SK-MEL-5 (cell line): ENCODE data around the gene PRKD3. TPM values are rescaled to one million over a fixed set of nuclear protein-coding genes. Genes with fewer than 3 reads are reported as not detected.

Source experiments
- DNase-seq: peaks from one replicate; pipeline ENCODE4 v3.0.0-alpha.2; 2016; ENCODE audit warnings: low read depth, low spot score
- in situ Hi-C: cut with HindIII; loops from 2 replicates; pipeline ENCODE4 v1.10.0; 2016; ENCODE audit warnings: low sequenced_read_pairs, high pct_unique_total_duplicates, low pct_unique_long_range_greater_than_20kb
- total RNA-seq: library from RNA; depleted of rRNA; stranded (reverse); fragments of >200 nt; shearing (Covaris generic); gene quantifications from 2 replicates; pipeline ENCODE4 v1.2.3, GENCODE V29; 2014

The PRKD3 gene
- total RNA-seq, 1 experiment from 2014 or later, result 440 TPM

DNA sequence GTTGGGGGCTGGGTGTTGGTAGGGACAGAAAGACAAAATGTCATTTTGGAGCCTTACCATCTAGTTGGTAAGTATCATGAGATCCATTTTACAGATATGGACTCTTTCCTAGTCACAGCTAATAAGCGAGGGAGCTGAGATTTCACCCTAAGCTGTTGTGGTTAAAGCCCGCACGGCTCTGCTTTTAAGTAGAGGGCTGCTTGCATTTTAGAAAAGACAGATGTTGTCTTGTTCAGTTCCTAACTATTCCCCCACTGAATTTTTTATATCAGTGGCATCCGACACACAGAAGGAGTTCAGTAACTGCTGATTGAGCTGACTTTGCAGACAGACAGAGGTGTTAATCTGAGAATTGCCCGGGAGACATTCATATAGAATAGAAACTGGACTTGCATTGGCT is 23.5 kb upstream of the PRKD3 start:
- in situ Hi-C loops, result no loop called here
- no peak for DNase-seq

DNA sequence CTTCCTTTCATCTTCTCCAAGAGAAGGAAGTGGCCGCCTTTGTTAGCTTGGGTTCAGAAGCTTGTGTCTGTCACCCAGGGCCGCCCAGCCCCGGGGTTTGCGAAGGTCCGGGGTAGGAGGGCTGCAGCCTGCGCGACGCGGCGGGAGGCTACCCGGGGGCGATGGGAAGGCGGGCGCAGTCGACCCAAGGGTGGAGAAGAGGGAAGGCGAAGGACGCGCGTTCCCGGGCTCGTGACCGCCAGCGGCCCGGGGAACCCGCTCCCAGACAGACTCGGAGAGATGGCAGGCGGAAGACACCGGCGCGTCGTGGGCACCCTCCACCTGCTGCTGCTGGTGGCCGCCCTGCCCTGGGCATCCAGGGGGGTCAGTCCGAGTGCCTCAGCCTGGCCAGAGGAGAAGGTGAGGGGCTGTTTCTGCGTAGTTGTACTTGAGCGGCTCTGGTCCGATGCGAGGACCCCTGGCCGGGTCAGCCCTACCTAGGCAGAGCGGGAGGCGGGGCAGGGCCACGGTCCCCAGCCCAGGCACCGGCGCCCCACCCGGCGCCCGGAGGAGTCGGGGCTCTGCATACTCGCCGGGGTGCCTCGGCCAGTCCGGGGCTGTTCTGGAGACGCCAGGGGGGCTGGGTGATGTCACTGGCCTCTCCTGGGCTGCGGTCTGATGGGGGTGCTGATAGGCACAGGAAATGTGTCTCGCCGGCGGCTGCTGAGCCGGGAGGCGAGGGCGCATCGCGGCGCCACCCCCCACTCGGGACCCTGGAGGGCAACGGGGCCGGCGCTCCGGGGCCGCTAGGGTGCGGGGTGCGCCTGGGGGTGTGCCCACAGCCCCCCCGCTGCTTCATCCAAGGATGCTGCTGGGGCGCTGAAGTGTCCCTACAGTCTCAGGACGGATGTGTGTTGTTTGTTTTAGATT is 20.1 kb upstream of the PRKD3 start, which contains the start of gene QPCT:
Gene QPCT, plus strand, starts transcription at position 178 of the 909 bp plus-strand sequence. Its CDS starts 102 bp downstream, at position 280.
- in situ Hi-C loops, result no loop called here
- peak; percentile 81 for DNase-seq

DNA sequence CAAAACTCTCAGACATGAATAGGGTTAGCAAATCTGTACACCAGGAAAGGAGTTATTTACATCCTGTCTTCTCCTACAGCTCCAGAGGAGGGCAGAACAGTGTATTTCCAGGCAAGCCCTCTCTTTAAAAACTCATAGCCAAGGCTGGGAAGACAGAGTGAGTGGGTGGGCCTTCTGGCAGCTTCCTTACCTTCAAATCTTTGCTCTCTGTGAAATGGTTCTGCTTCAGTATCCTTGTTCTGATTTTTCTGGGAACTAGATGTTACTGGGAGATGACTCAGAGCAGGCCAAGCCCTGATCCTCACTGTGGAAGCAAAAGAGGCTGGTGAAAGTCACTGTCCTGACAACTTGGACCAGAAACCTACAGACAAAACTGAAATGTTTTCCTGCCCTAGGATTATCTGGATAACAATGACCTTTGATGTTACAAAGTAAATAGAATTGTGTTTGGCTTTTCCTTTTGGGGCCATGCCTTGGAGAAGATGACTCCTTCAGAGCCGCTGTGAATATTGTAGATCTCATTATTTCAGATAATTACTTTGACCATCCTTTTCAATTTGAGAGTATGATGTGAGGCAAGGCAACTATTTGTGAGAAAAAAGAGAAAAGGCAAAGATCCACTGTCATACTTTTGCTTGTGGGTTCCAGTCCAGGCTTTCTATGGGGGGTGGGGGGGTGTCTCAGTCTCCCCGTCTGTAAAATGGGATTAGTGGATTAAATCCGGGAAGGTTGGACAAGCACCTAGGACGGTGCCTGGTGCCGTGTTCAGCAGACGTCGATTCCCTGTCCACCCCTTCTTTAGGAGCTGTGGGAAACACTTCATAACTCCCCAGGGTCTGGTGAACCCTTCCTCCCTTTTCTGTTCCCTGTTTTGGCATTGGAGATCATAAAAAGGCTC is 19.2 kb upstream of the PRKD3 start:
- DNase-seq, result peak; percentile 90
- in situ Hi-C loops, result no loop called here

- DNase-seq, result peak; percentile 42
- in situ Hi-C loops, result no loop called here
Observed at GRCh38 chr2:37342591-37343220, 18.1 kb upstream of the PRKD3 start.

- in situ Hi-C loops, result no loop called here
- DNase-seq, result no peak
Observed at GRCh38 chr2:37340637-37341036, 16.0 kb upstream of the PRKD3 start.

DNA sequence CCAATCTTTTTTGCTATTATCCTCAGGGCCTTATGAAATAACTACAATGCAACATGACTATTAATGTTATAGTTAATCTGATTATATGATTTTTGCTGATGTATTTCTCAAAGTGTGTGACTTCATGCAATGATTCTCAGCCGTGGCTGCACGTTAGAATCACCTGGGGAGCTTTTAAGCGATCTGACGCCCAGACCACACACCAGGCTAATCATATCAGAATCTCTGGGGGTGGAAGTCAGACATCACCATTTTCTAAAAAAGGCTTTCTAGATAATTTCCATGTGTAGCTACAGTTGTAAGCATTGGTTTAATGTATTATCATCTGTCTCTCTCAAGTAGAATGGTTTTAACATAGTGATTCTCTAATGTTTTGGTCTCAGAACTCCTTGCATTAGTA is 14.3 kb upstream of the PRKD3 start:
- DNase-seq, result no peak
- in situ Hi-C loops, result no loop called here

GRCh38 chr2:37337620-37338280 is 13.1 kb upstream of the PRKD3 start:
- in situ Hi-C loops, result no loop called here
- peak; percentile 65 for DNase-seq

GRCh38 chr2:37335604-37336003 is 11.0 kb upstream of the PRKD3 start:
- in situ Hi-C loops, result no loop called here
- DNase-seq, result no peak

DNA sequence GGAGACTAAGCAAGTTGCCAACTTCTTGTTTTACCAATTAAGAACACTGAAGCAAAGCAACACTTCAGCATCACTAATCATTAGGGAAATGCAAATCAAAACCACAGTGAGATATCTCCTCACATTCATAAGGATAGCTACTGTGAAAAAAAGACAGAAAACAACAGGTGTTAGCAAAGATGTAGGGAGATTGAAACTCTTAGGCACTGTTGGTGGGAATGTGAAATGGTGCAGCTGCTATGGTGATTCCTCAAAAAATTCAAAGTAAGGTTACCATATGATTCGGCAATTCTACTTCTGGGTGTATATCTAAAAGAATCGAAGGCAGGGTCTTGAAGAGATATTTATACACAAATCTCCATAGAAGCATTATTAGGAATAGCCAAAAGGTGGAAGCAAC is 8.6 kb upstream of the PRKD3 start:
- DNase-seq, result no peak
- in situ Hi-C loops, result no loop called here

DNA sequence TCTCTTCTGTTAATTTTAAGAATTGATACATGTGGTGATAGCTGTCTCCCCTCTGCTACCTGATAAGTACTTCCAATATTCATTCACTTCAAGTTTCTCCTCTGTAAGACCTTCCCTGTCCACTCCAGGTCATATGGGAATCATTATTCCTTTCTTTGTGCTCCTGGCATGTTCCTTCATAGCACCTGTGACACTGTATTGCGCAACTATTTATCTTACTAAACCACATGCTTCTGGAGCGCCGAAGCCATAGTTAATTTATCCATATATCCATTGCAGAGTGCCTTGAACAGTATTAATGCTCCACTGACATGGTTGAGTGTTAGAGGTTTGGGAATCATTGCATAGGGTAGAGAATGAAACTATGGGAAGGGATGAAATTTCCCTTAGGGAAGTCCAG is 7.9 kb upstream of the PRKD3 start:
- in situ Hi-C loops, result no loop called here
- DNase-seq, result no peak

GRCh38 chr2:37330681-37331080 is 6.0 kb upstream of the PRKD3 start:
- DNase-seq, result no peak
- in situ Hi-C loops, result no loop called here

- in situ Hi-C loops, result no loop called here
- peak; percentile 35 for DNase-seq
Observed at GRCh38 chr2:37326866-37327634, 2.4 kb upstream of the PRKD3 start.

- DNase-seq, result peak; percentile 94
- in situ Hi-C loops, result no loop called here
Observed at GRCh38 chr2:37326285-37326684, 1.7 kb upstream of the PRKD3 start.

DNA sequence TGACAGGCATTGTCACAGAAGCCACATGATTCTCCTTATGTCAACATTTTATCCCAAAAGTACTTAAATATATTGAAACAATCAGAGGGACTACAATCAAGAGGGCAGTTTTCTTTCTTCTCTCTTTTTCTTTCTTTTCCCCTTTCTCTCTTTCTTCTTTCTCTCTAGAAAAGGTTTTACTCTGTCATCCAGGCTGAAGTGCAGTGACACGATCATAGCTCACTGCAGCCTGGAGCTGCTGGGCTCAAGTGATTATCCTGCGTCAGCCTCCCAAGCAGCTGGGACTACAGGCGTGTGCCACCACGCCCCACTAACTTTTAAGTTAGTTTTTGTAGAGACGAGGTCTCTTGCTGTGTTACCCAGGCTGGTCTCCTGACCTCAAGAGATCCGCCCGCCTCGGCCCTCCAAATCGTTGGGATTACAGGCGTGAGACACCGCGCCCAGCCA is 1.0 kb upstream of the PRKD3 start:
- DNase-seq, result peak; percentile 72
- in situ Hi-C loops, result no loop called here

GRCh38 chr2:37324536-37324785 is 172 bp downstream of the PRKD3 start:
- peak; percentile 94 for DNase-seq
- in situ Hi-C loops, result no loop called here

GRCh38 chr2:37323781-37324535 is 675 bp downstream of the PRKD3 start:
- in situ Hi-C loops, result no loop called here
- DNase-seq, result peak; percentile 81
